Measurements from ENCODE around the gene C9orf153. TPM values are rescaled to one million over a fixed set of nuclear protein-coding genes. Genes with fewer than 3 reads are reported as not detected.

The C9orf153 gene
- total and polyA plus RNA-seq, 2 of the 4 experiments (the other 2 are of a cell fraction), result not detected

- Histone ChIP-seq H3K9me3 (ENCODE audit: control insufficient read depth, insufficient read depth, low read length) (no peaks in the 10 kb centered on the region), H2AK5ac (ENCODE audit: low read depth, low read length) (no peak overlapping the region), H3K9ac (ENCODE audit: low read depth, low read length) (no peak overlapping the region), H2BK5ac (ENCODE audit: low read depth, low read length, poor library complexity, severe bottlenecking) (no peak overlapping the region), H3K36me3 (ENCODE audit: control insufficient read depth, insufficient read depth, low read length) (no peaks in the 10 kb centered on the region), H2BK120ac (ENCODE audit: low read depth, low read length) (no peak overlapping the region), H3K4me1 (ENCODE audit: control insufficient read depth, insufficient read depth, low read length) (no peaks in the 10 kb centered on the region), H3K27me3 (ENCODE audit: control insufficient read depth, insufficient read depth, low read length) (no peaks in the 10 kb centered on the region), H3K9me1 (ENCODE audit: insufficient read depth, low read length) (no peaks in the 10 kb centered on the region), H3K79me1 (ENCODE audit: low read depth in 1 of 2, low read length in 2 of 2) (no peaks in the 10 kb centered on the region), H2AFZ (replicated peaks; ENCODE audit: low read length, poor library complexity) (peak overlapping the region; percentile 43), H3K4me2 (ENCODE audit: low read depth, low read length) (no peak overlapping the region), H3K4ac (ENCODE audit: low read depth, low read length) (no peak overlapping the region), H4K8ac (ENCODE audit: low read depth in 2 of 2, low read length in 2 of 2) (no peak overlapping the region), H3K27ac (ENCODE audit: insufficient read depth, low read length) (no peak overlapping the region), H2AK9ac (replicated peaks; ENCODE audit: low read depth, low read length, poor library complexity) (no peak overlapping the region), H3K56ac (ENCODE audit: extremely low read depth, insufficient read depth, low read length) (no peak overlapping the region), H3K4me3 (ENCODE audit: insufficient read depth, low read depth, low read length) (no peak overlapping the region), H3K14ac (replicated peaks; ENCODE audit: low read depth, low read length) (no peak overlapping the region), H2BK15ac (ENCODE audit: low read depth, low read length) (no peak overlapping the region), H2BK20ac (ENCODE audit: low read depth, low read length) (no peak overlapping the region), H4K91ac (ENCODE audit: insufficient read depth, low read depth, low read length) (no peak overlapping the region), H3K18ac (ENCODE audit: low read depth, low read length) (no peak overlapping the region), H3K23ac (ENCODE audit: low read depth, low read length) (no peak overlapping the region), H4K20me1 (ENCODE audit: insufficient read depth, low read length) (no peaks in the 10 kb centered on the region), H4K5ac (ENCODE audit: low read depth, low read length) (no peak overlapping the region)
- ChIA-PET POLR2A (ENCODE audit: unreplicated experiment) (no interaction called here), CTCF (interaction anchor here (1.1 kb wide), 1 partner anchor 15 kb away, joined by 3 read pairs; no protein-coding TSS in a partner anchor)
- no peak for DNase-seq
- dilution Hi-C loops (cut with HindIII; ENCODE audit: low sequenced_read_pairs, unreplicated experiment), result no loop called here
- BruUV-seq (replicated peaks), result no TSS peak
- TF ChIP-seq ELK1 (IDR thresholded peaks at IDR 0.05; ENCODE audit: borderline replicate concordance, low read depth, low read length) (no peak), FOS (IDR thresholded peaks at IDR 0.05; ENCODE audit: low read depth, low read length) (no peak), SMC3 (IDR thresholded peaks at IDR 0.05; ENCODE audit: low read depth, low read length) (no peak), RAD21 (IDR thresholded peaks at IDR 0.05; ENCODE audit: low read length) (no peak), MAZ (IDR thresholded peaks at IDR 0.05; ENCODE audit: borderline replicate concordance, low read depth, low read length) (no peak), NFE2L2 (IDR thresholded peaks at IDR 0.05; ENCODE audit: low read depth, low read length) (no peak), BHLHE40 (IDR thresholded peaks at IDR 0.05; ENCODE audit: low read depth, low read length) (no peak), CEBPB (IDR thresholded peaks at IDR 0.05; ENCODE audit: low read depth, low read length) (no peak), MAFK (IDR thresholded peaks at IDR 0.05; ENCODE audit: low read depth, low read length) (no peak), RFX5 (IDR thresholded peaks at IDR 0.05; ENCODE audit: low read depth, low read length) (no peak), POLR2A (IDR thresholded peaks at IDR 0.05; ENCODE audit: low read depth, low read length) (no peak), RCOR1 (IDR thresholded peaks at IDR 0.05; ENCODE audit: insufficient replicate concordance, low read length) (no peak)
- TF ChIP-seq, protein P1, sequence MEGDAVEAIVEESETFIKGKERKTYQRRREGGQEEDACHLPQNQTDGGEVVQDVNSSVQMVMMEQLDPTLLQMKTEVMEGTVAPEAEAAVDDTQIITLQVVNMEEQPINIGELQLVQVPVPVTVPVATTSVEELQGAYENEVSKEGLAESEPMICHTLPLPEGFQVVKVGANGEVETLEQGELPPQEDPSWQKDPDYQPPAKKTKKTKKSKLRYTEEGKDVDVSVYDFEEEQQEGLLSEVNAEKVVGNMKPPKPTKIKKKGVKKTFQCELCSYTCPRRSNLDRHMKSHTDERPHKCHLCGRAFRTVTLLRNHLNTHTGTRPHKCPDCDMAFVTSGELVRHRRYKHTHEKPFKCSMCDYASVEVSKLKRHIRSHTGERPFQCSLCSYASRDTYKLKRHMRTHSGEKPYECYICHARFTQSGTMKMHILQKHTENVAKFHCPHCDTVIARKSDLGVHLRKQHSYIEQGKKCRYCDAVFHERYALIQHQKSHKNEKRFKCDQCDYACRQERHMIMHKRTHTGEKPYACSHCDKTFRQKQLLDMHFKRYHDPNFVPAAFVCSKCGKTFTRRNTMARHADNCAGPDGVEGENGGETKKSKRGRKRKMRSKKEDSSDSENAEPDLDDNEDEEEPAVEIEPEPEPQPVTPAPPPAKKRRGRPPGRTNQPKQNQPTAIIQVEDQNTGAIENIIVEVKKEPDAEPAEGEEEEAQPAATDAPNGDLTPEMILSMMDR (conservative IDR thresholded peaks at IDR 0.05; ENCODE audit: low read depth, low read length), result no peak
- intact Hi-C loops (cut with micrococcal nuclease), result no loop called here
- WGBS, 2 experiments (ENCODE audit: extremely low coverage in 2 of 2, insufficient read length in 1 of 2), result 50% methylated on average over 2 of the region's 7 CpGs; no CpG with 5 or more reads in 1 of the 2 experiments
- in situ Hi-C loops (cut with MboI; ENCODE audit: low sequenced_read_pairs), result no loop called here
- ATAC-seq (ENCODE audit: low read depth), result no peak
These were observed 42.2 kb downstream of the C9orf153 start for GRCh38 chr9:86217076-86217755.

All from IMR-90 (cell line).